Dermis blood vessel endothelial cell (primary cell): ENCODE data around the gene SFMBT2. TPM values are rescaled to one million over a fixed set of nuclear protein-coding genes. Genes with fewer than 3 reads are reported as not detected.
"Not testable (repeated sequence)": the region's sequence is repeated elsewhere in the genome, so short reads cannot be mapped to it uniquely, and the experiment has no call there.

ENCODE experiments used
- DNase-seq: peaks from one replicate; pipeline ENCODE4 v3.0.0; 2010
- total RNA-seq: library from RNA; depleted of rRNA; stranded (reverse); fragments of >200 nt; gene quantifications from 2 replicates; pipeline ENCODE4 v1.2.3, GENCODE V29; 2014

Gene SFMBT2
- total RNA-seq, 1 donor from 2014 or later, result 5.4 TPM

DNA sequence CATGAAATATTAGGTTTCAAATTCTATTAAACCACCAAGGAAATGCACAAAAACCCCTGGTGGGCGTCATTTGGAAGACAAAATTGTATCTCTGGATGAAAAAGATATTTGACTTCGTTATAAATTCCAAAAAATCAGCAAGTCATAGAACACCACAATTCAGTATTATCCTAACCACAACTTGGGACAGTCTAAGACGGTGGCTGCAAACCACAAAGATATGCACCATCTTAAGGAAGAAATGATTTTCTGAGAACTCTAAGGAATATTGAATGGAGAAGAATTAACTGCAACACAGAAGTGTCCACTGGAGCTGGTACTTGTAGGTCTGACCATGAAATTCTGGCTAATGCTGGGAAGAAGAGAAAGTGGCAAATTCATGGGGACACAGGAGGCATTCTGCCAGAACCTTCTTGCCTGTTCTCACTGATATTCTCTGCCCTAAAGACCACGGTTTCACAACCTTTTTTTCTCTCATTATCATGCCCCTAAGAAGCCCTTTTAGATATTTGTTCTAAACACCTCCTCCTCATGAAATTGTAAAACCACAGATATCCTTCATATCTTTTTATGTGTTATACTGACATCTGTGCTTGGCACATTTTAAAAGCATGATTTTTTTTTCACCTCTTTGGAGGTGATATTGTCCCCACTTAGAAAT lies 92.9 kb downstream of the SFMBT2 start:
- no peak for DNase-seq

DNA sequence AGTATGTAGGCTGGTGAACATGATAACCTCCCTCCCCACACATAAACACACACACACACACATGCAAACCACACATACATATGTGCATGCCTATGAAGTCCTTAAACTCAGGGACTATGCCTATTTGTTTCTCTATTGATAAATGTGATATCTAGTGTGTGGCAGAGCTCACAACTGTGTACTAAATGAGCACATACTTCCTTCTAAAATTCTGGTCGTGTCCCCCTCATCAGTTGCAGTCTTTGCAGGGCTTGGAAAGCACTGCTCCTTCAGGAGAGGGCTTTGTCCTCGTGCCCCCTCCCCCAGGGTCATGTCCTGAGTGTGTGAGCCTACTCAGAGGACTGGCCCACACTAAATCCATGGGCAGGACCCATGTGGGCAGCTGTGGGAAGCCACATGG lies 94.0 kb downstream of the SFMBT2 start:
- no peak for DNase-seq

GRCh38 chr10:7315906-7316305 lies 94.9 kb downstream of the SFMBT2 start:
- DNase-seq, result no peak

DNA sequence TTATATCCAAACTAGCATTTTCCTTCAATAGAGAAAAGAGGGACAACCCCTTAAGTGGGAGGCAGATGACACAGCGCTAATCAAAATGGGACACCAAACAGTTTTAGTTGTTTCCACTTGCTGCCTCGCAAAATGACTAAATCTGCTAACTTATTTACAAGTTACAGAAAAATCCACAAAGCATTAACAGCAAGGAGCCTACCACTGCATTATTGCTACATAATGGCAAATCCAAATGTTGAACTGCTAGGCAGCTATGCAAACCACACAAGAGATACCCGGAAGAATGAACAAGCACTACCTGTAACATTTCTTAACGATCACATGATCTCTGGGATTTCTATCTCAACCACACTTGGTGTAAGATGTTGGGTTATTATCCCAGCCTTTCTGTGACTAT lies 96.7 kb downstream of the SFMBT2 start:
- DNase-seq, result no peak

GRCh38 chr10:7312488-7312857 lies 98.4 kb downstream of the SFMBT2 start:
- DNase-seq, result no peak

DNA sequence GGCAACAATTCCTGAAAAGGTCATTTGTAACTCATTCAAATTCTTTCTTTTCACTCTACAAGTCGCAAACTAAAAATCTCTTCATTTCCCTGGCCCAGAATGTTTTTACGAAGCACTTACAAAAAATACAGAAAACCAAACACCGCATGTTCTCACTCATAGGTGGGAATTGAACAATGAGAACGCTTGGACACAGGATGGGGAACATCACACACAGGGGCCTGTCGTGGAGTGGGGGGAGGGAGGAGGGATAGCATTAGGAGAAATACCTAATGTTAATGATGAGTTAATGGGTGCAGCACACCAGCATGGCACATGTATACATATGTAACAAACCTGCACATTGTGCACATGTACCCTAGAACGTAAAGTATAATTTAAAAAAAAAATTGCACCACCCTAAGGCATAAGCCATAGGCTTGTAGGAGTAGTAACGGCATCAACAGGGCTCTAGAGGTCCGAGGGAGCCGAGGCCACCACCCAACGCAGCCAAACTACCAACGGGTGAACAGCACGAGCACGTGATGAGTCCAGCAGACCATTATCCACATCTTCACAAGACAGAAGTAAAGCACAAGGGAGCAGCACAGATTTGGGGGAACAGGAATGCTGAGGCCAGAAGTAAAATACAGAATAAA lies 98.9 kb downstream of the SFMBT2 start:
- not testable (repeated sequence) for DNase-seq

DNA sequence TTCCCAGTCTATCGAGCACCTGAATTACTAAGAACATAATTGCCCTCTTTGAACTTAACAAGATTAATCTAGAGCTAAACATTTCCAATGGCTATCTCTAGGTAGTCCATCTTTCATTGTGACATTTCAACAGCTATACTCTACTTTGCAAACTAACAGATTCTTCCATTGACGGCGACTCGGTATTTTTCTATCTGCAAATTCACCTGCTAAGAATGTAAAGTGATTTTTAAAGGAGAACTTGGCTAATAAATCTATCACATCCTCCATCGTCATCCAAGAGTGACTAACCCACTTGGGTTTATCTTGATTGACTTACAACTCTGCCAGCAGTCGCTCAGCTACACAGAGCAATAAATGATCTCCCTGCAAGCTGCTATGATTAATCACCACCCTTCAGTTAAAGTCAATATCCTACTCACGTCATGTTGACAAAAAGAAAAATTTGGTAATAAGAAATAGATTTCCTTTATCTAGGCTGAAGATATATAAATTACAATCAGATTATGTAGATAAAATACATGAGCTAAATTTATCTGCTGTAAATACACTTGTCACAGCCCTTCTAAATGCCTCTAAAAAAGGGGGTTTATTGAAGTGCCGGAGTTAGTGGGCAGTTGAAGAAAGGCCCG lies 99.5 kb downstream of the SFMBT2 start:
- DNase-seq, result peak; percentile 29

DNA sequence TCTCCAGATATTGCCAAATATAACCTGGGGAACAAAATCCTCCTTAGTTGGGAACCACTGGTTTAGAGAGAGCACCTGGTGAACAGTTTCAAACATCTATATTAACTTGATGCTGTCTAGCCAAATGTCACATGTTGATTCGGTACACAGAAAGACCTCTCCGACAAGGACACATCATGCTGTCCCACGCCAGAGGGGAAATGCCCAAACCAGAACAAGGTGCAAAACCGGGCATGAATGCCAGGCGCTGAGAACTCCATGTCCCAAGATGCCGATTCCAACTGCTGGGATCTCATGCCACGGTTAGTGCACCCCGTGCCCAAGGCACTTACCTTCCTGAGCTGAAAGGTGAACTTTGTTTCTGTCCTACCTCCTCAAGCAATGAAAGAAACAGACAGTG lies 100.8 kb downstream of the SFMBT2 start:
- DNase-seq, result no peak

DNA sequence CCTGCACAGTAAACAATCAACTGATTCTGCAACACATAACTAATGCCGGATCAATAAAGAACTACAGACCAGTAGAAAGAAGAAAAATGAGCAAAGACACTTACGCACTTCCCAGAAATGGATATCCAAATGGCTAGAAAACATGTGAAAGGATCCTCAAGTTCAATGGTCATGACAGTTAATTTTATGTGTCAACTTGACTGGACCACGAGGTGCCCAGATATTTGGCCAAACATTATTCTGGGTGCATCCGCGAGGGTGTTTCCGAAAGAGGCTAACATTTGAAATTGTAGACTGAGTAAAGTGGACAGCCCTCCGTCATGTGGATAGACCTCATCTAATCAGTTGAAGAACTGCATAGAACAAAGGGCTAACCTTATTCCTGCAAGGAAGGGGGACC lies 102.0 kb downstream of the SFMBT2 start:
- DNase-seq, result no peak

GRCh38 chr10:7306616-7307015 lies 104.2 kb downstream of the SFMBT2 start:
- DNase-seq, result no peak

GRCh38 chr10:7306147-7306546 lies 104.7 kb downstream of the SFMBT2 start:
- DNase-seq, result peak; percentile 24

- no peak for DNase-seq
These were observed 105.8 kb downstream of the SFMBT2 start for GRCh38 chr10:7305053-7305452.

DNA sequence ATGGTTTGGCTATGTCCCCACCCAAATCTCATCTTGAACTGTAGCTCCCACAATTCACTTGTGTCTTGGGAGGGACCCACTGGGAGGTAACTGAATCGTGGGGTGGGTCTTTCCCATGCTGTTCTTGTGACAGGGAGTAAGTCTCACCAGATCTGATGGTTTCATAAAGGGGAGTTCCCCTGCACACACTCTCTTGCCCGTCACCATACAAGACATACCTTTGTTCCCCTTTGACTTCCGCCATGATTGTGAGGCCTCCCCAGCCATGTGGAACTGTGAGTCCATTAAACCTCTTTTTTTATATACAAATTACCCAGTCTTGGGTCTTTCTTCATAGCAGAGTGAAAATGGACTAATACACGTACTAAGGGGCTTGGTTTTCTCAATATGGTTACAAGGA lies 106.7 kb downstream of the SFMBT2 start:
- no peak for DNase-seq

GRCh38 chr10:7302930-7303557 lies 107.8 kb downstream of the SFMBT2 start:
- DNase-seq, result no peak

- DNase-seq, result no peak
These were observed 108.4 kb downstream of the SFMBT2 start for GRCh38 chr10:7302392-7302906.

GRCh38 chr10:7301006-7301778 lies 109.6 kb downstream of the SFMBT2 start:
- no peak for DNase-seq

DNA sequence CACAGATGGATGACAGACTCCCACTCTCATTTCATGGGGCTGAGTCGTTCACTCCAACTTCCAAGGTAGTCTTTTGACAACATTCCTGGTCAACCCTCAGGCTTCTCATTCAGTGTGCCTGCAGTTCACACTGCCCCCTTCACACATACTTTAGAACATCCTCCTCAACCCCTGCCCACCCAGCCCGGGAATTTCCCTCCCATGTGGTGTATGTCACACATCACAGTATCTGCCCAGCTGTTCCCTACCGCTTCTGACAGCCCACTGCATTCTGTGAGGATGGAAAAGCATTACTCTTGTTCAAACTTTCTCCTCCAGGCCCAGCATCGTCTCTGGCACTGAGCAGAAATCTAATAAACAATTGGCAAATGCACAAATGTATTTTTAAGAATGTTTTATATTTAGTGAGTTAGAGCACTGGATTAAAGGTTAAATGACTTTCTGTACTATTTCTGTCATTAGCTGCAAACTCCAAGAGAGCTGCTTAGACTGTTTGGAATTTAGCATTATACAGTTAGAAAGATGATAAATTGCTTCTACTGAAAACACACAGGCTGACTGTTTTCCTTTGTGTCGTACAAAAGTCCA lies 110.4 kb downstream of the SFMBT2 start:
- DNase-seq, result no peak

GRCh38 chr10:7299601-7300325 lies 111.1 kb downstream of the SFMBT2 start:
- not testable (repeated sequence) for DNase-seq

- DNase-seq, result no peak
These were observed 112.3 kb downstream of the SFMBT2 start for GRCh38 chr10:7298495-7298894.

DNA sequence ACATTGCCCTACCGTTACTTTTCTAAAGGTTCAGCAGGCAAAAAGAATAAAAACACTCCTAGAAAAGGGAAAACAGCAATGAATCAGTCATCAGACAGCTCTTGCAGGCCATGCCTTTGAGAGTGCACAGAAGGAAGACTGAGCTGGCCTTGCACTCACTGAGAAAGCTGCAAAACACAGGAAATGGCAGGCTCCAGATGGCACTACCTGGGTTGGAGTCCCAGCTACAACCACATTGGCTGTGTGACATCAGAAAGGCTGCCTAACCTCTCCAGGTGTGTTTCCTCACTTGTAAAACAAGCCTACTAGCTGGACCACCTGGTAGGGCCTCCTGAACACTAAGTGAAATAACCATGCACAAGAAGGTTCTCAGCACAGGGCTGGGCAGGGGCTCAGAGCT lies 113.7 kb downstream of the SFMBT2 start:
- no peak for DNase-seq

GRCh38 chr10:7296648-7297047 lies 114.2 kb downstream of the SFMBT2 start:
- DNase-seq, result no peak

GRCh38 chr10:7296076-7296475 lies 114.8 kb downstream of the SFMBT2 start:
- DNase-seq, result no peak
